GM19238 (cell line): ENCODE results near the gene HIBADH.
"Not testable (repeated sequence)": the region's sequence is repeated elsewhere in the genome, so short reads cannot be mapped to it uniquely, and the experiment has no call there.

Experiments used
- DNase-seq: peaks from one replicate; pipeline ENCODE4 v3.0.0; 2011; ENCODE audit warnings: low spot score; ENCODE audit not compliant: insufficient read length

Gene HIBADH

GRCh38 chr7:27551803-27552400, 110.8 kb downstream of the HIBADH start:
- DNase-seq = no peak

- no peak for DNase-seq
Observed at GRCh38 chr7:27549606-27550005, 113.1 kb downstream of the HIBADH start.

GRCh38 chr7:27548304-27548703, 114.4 kb downstream of the HIBADH start:
- no peak for DNase-seq

GRCh38 chr7:27547401-27547800, 115.3 kb downstream of the HIBADH start:
- no peak for DNase-seq

GRCh38 chr7:27546610-27547009, 116.1 kb downstream of the HIBADH start:
- no peak for DNase-seq

GRCh38 chr7:27535795-27536194, 126.9 kb downstream of the HIBADH start:
- no peak for DNase-seq

- DNase-seq = no peak
Observed at GRCh38 chr7:27533652-27534081, 129.0 kb downstream of the HIBADH start.

- DNase-seq = no peak
Observed at GRCh38 chr7:27532314-27532713, 130.4 kb downstream of the HIBADH start.

GRCh38 chr7:27527348-27527714, 135.4 kb downstream of the HIBADH start:
- no peak for DNase-seq

- DNase-seq = no peak
Observed at GRCh38 chr7:27526611-27527347, 135.9 kb downstream of the HIBADH start.

GRCh38 chr7:27526131-27526530, 136.6 kb downstream of the HIBADH start:
- no peak for DNase-seq

GRCh38 chr7:27523321-27523720, 139.4 kb downstream of the HIBADH start:
- no peak for DNase-seq

- no peak for DNase-seq
Observed at GRCh38 chr7:27522566-27522965, 140.1 kb downstream of the HIBADH start.

GRCh38 chr7:27520815-27521790, 141.6 kb downstream of the HIBADH start:
- DNase-seq = no peak

- no peak for DNase-seq
Observed at GRCh38 chr7:27519793-27520469, 142.8 kb downstream of the HIBADH start.

GRCh38 chr7:27518561-27519350, 143.9 kb downstream of the HIBADH start:
- DNase-seq = no peak

GRCh38 chr7:27516421-27516820, 146.3 kb downstream of the HIBADH start:
- DNase-seq = no peak

- DNase-seq = no peak
Observed at GRCh38 chr7:27515933-27516332, 146.8 kb downstream of the HIBADH start.

- no peak for DNase-seq
Observed at GRCh38 chr7:27514861-27515260, 147.8 kb downstream of the HIBADH start.

- DNase-seq = no peak
Observed at GRCh38 chr7:27513885-27514284, 148.8 kb downstream of the HIBADH start.

GRCh38 chr7:27511370-27511769, 151.3 kb downstream of the HIBADH start:
- DNase-seq = not testable (repeated sequence)
